Gastrocnemius medialis (tissue), 4 donors: ENCODE results near the gene CDC42EP5.

Experiments
- POLR2A ChIP-seq, 2 donors: fragments of 450-650 bp; IDR thresholded peaks; one replicate each; pipeline ENCODE4 v1.6.1; 2017; ENCODE audit warnings: antibody characterized with exemption in 2 of 2, mild to moderate bottlenecking in 2 of 2, moderate library complexity in 2 of 2
- TF ChIP-seq, protein P1 (sequence below), 5 experiments: fragments of 450-650 bp in 3 of 5; fragments of 200-600 bp in 2 of 5; sonication (generic) in 2 of 5; IDR thresholded peaks in 4 of 5; conservative IDR thresholded peaks in 1 of 5; 1 replicate in 4 of 5; 2 replicates in 1 of 5; pipeline ENCODE4 v1.5.1; 2016 to 2019; ENCODE audit warnings: antibody characterized with exemption in 5 of 5, mild to moderate bottlenecking in 3 of 5, moderate library complexity in 3 of 5

GRCh38 chr19:54465426-54466109 is 7.5 kb downstream of the CDC42EP5 start:
- TF ChIP-seq, protein P1, sequence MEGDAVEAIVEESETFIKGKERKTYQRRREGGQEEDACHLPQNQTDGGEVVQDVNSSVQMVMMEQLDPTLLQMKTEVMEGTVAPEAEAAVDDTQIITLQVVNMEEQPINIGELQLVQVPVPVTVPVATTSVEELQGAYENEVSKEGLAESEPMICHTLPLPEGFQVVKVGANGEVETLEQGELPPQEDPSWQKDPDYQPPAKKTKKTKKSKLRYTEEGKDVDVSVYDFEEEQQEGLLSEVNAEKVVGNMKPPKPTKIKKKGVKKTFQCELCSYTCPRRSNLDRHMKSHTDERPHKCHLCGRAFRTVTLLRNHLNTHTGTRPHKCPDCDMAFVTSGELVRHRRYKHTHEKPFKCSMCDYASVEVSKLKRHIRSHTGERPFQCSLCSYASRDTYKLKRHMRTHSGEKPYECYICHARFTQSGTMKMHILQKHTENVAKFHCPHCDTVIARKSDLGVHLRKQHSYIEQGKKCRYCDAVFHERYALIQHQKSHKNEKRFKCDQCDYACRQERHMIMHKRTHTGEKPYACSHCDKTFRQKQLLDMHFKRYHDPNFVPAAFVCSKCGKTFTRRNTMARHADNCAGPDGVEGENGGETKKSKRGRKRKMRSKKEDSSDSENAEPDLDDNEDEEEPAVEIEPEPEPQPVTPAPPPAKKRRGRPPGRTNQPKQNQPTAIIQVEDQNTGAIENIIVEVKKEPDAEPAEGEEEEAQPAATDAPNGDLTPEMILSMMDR (IDR thresholded peaks at IDR 0.05 in 4 of 5, conservative IDR thresholded peaks at IDR 0.05 in 1 of 5): no peak
- no peak for TF ChIP-seq POLR2A (IDR thresholded peaks at IDR 0.05)
